NAMALWA (cell line): ENCODE data around the gene TFF1.

Experiments
- DNase-seq: peaks from one replicate; pipeline ENCODE4 v3.0.0-alpha.2; 2015; ENCODE audit warnings: low spot score

The TFF1 gene

DNA sequence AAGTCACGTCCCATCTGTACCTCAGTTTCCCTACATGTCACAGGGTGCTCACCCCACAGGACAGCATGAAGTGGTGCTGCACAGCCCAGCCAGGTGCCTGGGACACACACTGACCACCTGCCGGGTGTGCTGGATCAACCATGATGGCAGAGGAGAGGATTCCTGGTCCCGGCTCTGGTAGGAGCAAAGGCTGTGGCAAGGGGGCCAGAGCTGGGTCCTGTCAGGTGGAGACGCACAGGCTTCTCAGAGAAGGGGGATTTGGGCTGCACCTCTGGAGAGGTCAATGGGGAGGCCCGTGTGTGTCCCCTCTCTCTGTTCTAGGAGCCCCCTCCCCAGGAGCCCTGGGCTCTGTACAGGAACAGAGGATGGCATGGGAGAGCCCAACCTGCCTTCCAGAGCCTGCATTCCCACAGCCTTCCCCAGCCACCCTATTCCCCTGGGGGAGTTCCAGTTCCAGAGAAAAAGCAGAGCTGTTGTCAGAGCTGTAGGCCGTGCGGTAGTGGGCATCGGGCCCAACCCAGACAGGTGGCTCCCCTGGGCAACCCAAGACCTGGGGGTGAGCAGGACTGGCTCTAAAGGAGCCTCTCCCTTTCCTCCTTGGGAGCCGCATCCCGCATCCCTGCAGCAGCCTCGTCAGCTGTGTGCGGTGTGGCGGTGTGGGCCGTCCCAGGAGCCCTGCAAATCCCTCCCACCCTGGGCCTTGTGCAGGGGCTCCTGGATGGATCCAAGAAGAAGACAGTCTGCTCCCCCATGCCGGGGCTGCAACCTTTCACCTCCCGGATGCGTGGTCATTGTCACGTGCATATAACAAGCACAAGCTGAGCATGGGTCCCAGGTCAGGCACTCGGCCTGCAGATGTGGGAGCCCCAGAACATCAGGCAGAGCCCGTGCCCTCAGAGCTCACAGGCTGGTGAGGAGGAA, 48.2 kb downstream of the TFF1 start:
- no peak for DNase-seq

DNA sequence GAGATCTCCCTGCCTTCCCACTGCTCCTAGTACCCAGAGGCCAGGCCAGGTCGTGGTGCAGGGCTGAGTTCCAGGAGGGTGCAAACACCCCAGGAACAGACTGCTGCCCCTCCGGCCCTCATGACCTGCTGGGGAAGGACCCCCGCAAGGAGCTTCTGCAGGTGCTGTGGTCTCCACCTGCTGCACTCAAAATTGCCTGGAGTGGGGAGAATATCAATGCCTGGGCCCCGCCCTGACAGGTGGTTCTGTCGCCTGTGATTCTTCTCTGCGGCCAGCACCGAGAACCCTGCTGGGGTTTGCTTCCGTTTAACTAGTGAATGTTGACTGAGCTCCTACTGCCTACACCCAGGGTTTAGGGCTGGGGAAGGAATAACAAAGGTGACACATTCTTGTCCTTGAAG, 49.0 kb downstream of the TFF1 start:
- DNase-seq: no peak

DNA sequence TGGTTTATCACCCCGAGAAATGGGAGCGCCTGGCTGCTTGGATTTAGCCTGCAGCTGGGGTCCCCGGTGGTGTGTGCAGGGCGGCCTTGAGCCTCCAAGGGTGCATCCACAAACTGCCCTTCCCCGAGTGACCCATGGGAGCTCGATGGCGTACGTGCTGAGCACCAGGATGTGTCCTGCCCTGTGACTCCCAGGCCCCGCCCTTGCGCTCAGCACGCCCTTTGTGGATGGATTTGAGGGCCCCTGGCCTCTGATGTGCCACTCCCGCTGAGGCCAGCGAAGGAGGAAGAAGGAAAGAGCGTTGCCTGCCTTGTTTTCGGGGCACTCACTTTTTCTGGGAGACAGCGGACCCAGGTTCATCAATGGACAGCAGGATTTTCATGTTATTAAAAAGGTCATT, 49.4 kb downstream of the TFF1 start:
- DNase-seq: no peak

DNA sequence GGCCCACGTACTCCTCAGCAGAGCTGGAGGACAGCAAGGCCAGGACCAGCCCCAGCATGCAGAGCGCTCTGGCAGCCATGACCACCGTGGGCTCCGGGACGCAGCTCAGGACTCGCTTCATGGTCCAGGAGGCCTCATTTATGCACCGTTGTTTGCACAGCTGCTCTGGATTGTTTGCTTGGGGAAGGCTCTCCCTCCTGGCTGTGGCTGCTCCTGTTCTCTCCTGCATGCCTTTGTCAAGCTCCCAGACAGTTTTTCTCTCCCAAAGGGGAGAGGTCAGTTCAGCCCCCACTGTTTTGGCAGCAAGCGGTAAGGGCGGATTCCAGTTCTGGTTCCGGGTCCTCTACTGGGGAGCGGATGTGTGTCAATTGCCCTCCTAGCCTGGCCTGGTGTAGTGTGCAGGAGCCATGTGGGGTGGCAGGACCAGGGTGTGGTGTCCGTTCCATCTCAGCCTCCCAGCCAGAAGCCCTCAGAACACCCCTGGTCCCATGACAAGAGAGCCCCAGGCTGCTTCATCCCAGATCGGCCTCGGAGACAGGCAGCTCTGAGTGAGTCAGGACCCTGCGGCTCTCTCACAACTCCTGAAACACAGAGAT, 50.9 kb downstream of the TFF1 start, which contains the start of gene TFF3:
Gene TFF3 (minus strand): TSS at position 114 of the 596 bp plus-strand sequence. CDS start 35 bp downstream, at position 79.
- no peak for DNase-seq

DNA sequence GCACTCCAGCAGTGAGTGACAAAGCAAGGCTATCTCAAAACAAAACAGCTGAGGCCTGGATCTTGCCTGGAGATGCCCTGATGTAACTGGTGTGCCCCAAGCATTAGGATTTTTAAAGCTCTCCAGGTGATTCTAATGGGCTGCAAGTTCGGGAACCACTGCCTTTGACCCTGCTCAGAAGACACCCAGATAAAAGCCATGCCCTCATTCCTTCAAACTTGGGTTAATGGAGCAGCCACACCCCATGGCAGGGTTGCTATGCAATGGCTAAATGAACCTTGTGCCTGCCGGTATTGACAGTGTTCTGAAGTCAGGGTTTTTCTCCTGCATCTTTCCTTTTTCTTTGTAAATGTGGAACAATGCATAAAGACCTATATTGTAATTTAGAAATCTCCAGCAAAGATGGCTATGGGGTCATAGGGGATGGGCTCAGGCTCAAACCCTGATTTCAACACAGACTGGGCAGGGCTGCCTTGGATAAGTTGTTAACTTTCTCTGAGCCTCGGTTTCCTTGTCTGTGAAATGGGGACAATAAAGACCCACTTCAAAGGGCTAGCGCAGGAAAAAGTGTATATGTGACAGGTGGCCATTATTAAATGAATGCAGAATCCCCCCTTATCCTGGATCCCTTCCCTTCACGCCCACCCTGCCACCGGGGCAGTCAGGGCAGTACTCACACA, 51.6 kb downstream of the TFF1 start:
- no peak for DNase-seq

DNA sequence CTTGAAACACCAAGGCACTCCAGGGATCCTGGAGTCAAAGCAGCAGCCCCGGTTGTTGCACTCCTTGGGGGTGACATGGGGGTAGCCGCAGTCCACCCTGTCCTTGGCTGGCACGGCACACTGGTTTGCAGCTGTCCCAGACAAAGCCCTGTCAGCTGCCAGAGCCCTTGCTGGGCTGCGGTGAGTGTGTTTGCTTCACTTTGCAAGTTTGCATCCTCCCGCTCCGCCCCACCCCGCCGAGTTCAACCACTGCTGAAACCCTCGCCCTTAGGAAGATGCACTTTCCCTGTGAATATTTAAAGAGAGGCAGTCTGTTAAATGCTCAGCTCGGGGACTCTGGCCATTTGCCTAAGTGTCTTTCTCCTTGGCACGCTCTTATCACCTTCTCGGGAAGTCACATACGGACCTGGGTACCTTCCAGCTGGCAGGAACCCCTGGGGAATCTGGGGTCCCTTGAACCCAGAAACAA, 52.8 kb downstream of the TFF1 start:
- DNase-seq: no peak

DNA sequence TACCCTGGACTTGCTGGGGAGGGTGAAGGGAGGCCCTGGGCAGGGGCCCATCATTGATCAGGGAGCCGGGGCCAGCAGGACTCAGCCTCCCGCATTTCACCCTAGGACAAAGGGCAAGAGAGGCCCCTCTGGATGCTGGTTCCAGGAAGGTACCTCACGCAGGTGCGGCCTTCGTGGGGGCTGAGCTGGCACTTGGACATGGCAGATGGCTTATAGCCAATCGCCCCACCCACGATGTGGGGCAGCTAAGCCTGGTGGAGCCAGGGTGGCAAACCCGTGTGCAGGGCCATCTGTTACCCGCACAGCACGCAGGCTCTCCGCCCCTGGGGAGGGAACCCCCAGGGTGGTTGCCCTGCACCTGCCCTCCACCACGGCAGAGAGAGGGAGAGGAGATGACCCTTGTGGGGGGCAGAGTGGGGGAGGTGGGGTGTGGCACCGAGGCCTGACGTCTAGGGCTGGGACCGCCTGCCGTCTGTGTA, 53.7 kb downstream of the TFF1 start:
- no peak for DNase-seq
